NCI-H82 treated with DMSO at 0.1 percent for 48 hours (cell line): ENCODE measurements around the gene KCNH5.
A peak's percentile ranks its signal among the peaks of the same experiment; 100 is the strongest.

ENCODE experiments used
- DNase-seq: peaks from one replicate; lab custom pipeline; 2025; ENCODE audit not compliant: unreplicated experiment; lab: John Stamatoyannopoulos, UW

Gene KCNH5

GRCh38 chr14:62687818-62688217 is 357.4 kb downstream of the KCNH5 start:
- DNase-seq = no peak

- DNase-seq = no peak
Measured at GRCh38 chr14:62684376-62684775, 360.9 kb downstream of the KCNH5 start.

- no peak for DNase-seq
Measured at GRCh38 chr14:62682208-62682607, 363.1 kb downstream of the KCNH5 start.

GRCh38 chr14:62674563-62675237 is 370.6 kb downstream of the KCNH5 start:
- DNase-seq = no peak

- DNase-seq = no peak
Measured at GRCh38 chr14:62673014-62673755, 372.1 kb downstream of the KCNH5 start.

GRCh38 chr14:62670526-62670925 is 374.7 kb downstream of the KCNH5 start:
- DNase-seq = no peak

GRCh38 chr14:62667421-62667914 is 377.8 kb downstream of the KCNH5 start:
- no peak for DNase-seq

- peak; percentile 83 for DNase-seq
Measured at GRCh38 chr14:62665286-62665685, 380.0 kb downstream of the KCNH5 start.

- DNase-seq = no peak
Measured at GRCh38 chr14:62663456-62663821, 381.8 kb downstream of the KCNH5 start.

GRCh38 chr14:62662811-62663455 is 382.3 kb downstream of the KCNH5 start:
- DNase-seq = peak; percentile 100

- DNase-seq = no peak
Measured at GRCh38 chr14:62661818-62662217, 383.4 kb downstream of the KCNH5 start.

GRCh38 chr14:62658631-62659030 is 386.6 kb downstream of the KCNH5 start:
- no peak for DNase-seq

- no peak for DNase-seq
Measured at GRCh38 chr14:62657376-62657775, 387.9 kb downstream of the KCNH5 start.

- peak; percentile 100 for DNase-seq
Measured at GRCh38 chr14:62655166-62655565, 390.1 kb downstream of the KCNH5 start.

GRCh38 chr14:62654641-62655040 is 390.6 kb downstream of the KCNH5 start:
- no peak for DNase-seq
